HG03045 (cell line): ENCODE results near the gene MTMR12.

Source experiments
- ATAC-seq: cut with Tn5 transposase; IDR thresholded peaks from one replicate; pipeline ENCODE4 v1.9.1; 2021; ENCODE audit warnings: mild to moderate bottlenecking, moderate library complexity; ENCODE audit not compliant: unreplicated experiment

The MTMR12 gene, protein sequence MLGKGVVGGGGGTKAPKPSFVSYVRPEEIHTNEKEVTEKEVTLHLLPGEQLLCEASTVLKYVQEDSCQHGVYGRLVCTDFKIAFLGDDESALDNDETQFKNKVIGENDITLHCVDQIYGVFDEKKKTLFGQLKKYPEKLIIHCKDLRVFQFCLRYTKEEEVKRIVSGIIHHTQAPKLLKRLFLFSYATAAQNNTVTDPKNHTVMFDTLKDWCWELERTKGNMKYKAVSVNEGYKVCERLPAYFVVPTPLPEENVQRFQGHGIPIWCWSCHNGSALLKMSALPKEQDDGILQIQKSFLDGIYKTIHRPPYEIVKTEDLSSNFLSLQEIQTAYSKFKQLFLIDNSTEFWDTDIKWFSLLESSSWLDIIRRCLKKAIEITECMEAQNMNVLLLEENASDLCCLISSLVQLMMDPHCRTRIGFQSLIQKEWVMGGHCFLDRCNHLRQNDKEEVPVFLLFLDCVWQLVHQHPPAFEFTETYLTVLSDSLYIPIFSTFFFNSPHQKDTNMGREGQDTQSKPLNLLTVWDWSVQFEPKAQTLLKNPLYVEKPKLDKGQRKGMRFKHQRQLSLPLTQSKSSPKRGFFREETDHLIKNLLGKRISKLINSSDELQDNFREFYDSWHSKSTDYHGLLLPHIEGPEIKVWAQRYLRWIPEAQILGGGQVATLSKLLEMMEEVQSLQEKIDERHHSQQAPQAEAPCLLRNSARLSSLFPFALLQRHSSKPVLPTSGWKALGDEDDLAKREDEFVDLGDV

DNA sequence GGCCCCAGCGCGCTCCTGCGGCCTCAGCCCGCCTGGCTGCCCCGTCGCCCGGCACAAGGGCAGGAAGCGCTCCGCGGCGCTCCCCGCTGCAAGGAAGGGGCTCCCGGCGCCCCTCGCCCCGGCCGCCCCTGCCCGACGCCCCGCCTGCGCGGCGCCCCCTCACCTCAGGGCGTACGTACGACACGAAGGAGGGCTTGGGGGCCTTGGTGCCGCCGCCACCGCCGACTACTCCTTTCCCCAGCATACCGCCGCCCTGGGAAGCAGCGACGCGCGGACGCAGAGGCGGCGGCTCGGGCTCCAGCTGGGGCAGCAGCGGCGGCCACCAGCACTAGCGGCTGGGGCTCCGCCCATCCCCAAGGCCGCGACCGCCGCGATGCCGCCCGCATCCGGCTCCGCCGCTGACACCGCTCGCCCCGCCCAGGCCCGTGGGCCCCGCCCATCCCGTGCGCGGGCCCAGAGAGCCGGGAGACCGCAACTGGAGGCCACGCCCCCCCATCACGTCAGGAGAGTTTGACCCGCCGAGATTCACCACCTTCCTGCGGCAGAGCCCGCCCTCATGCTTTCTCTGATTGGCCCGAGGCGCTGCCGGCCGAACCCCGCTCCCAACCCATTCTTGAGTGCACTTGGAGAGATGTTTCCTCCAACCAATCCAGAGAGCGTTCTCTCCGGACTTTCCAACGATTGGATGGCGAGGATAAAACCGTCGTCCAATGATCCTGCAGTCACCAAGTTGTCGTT is at the start of gene MTMR12:
TSS of gene MTMR12 (minus strand) at position 345 of the 738 bp plus-strand sequence. CDS start at position 244, 101 bp downstream.
- peak; percentile 94 for ATAC-seq

DNA sequence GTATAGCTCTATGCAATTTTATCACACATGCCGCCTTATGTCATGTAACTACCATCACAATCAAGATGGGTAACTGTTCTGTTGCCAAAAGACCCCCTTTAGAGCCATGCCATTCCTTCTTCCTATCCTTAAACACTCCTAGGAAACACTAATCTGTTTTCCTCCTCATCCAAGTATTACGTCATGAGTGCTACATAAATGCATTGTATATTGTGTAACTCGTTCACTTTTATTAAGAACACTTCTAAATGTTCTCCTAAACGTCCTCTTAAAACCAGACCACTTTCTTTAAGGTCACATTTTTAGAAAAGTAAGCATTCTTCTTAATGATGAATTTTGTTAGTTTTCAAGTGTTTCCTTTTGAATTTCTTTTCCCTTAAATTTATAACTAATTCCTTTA is 49.8 kb upstream of the MTMR12 start:
- ATAC-seq: no peak

DNA sequence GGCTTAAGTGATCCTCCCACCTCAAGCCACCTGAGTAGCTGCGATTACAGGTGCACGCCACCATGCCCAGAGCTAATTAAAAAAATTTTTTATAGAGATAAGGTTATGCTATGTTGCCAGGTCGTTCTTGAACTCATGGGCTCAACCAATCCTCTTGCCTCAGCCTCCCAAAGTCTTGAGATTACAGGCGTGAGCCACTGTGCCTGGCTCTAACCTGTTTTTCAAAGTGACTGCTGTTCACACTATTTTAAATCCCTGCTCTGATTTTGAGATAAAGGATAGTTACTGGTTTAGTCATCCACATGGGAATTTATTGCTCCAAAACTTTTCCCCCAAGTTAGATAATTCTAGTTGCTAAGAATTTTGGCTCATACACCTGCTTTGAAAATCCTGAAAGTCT is 48.2 kb upstream of the MTMR12 start:
- ATAC-seq: no peak

DNA sequence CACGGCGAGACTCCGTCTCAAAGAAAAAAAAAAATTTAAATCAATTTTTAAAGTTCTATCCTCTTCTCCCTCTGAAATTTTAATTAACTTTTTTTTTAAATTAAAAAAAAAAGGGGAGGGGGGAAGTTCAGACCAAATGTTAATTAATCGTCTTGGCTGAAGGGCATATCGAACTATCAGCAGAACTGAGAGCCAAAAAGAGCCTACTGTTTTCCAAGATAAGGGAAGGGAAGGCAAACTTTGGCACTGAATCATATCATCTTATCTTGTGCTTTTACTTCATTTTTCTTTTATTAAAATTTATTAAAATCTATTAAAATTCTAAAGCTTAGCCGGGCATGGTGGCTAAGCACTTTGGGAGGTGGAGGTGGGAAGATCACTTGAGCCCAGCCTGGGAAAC is 45.9 kb upstream of the MTMR12 start:
- ATAC-seq: no peak

DNA sequence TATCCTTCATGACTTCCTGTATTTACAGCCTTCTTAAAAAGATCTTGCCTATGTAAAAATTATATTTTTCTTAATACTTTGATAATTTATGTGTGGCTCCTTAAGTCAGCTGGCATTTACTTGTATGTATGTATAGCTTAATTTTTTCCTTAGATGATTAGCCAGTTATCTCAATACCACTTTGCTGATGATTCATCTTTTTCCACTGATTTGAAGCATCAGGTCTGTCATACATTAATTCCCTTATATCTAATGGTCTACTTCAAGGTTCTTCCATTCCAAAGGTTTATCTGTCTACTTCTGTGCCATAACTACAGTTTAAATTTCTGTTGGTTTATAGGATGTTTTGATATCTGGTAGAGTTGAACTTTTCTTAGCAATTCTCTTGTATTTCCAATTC is 44.9 kb upstream of the MTMR12 start:
- no peak for ATAC-seq

DNA sequence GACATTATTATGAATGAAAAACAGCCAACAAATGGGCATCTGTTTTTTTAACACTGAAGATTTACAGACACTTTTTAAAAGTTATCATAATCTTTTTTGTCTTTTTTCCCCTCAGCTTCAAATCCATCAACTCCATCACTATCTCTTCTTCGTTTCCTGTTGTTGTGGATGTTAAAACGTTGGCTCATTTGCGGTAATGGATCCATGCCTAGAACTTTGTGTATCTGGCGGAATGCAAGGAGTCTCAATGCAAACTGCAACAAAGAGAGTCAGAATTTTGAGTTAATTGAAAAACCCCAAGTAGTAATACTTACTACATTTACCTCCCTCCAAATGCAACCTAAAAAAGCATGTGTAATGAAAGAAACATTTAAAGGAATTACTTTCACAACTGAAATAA is 42.9 kb upstream of the MTMR12 start:
- no peak for ATAC-seq

DNA sequence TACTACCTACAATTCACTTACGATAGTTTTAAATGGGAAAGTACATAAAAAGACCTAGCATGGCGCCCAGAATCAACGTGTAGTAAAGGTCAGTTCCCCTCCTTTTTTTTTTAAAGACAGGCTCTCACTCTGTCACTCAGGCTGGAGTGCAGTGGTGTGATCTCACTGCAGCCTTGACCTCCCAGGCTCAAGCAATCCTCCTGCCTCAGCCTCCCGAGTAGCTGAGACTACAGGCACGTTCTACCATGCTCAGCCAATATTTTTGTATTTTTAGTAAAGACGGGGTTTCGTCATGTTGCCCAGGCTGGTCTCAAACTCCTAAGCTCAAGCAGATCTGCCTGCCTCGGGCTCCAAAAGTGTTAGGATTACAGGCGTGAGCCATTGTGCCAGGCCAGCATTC is 40.7 kb upstream of the MTMR12 start:
- no peak for ATAC-seq

DNA sequence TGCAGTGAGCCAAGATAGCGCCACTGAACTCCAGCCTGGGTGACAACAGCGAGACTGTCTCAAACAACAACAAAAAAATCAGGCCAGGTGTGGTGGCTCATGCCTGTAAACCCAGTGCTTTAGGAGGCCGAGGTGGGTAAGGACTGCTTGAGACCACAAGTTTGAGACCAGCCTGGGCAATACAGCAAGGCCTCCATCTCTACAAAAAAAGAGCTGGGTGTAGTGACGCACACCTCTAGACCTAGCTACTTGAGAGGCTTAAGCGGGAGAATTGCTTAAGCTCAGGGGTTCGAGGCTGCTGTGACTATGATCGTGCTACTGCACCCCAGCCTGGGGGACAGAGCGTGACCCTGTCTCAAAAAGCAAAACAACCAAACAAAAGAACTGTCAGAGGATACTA is 39.9 kb upstream of the MTMR12 start:
- no peak for ATAC-seq

DNA sequence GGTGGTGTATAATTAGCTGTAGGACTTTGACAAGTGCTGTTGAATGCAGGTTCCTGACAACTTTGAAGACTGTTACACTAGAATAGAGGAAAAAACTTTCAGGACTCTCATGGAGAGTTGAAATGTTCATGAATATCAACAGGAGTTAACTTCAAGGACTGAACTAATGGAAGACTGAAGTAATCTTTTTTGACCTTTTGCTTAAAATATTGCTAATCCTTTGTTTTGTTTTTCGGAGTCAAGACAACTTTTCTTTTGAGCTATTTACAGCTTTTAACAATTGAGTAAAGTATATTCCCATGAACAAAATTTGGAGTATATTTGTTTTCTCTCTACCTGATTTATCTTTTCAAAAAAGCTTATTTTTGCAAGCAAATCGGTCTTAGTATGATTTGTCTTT is 34.1 kb upstream of the MTMR12 start:
- no peak for ATAC-seq

DNA sequence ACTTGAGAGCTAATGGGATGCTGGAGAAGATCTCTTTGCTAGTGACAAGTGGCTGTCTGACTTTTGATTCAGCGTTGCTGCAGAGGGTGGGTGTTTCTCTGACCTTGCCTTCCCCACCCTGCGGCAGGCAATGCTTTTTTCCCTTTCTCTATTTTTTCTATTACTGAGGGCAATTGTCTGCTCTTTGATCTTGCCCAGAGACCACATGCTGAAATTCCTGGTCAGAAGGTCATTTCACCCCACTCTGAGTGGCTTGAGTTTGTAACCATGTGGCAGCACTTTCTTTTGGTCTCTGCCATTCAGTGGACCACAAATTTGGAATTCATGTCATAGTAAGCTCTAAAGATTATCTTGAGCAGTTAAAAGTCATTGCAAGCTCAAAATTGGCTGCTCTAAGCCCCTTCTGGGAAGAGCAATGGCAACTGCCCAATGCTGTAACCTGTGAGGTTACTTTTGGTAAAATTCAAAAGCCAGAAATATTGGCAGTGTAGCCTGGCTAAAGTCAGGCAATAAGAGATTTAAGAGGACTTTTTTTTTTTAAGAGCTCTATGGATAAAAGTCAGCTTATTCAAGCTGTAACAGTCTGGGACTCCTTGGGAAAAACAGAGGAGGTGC is 30.4 kb upstream of the MTMR12 start:
- no peak for ATAC-seq

DNA sequence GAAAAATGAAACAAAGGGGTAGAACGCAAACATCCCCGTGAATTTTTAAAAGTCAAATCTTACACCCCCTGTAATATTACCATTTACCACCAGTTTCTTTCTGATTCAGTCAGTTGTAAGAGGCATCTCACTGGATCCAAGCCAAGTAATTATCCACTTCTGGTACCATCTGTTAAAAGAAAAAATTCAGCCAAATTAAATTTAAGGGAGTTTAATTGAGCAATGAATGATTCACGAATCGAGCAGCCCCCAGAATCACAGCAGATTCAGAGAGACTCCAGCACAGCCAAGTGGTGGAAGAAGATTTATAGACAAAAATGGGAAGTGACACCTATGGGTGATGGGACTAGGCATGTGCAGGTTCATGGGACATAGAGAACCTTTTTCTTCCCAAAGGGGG is 29.9 kb upstream of the MTMR12 start:
- ATAC-seq: no peak

DNA sequence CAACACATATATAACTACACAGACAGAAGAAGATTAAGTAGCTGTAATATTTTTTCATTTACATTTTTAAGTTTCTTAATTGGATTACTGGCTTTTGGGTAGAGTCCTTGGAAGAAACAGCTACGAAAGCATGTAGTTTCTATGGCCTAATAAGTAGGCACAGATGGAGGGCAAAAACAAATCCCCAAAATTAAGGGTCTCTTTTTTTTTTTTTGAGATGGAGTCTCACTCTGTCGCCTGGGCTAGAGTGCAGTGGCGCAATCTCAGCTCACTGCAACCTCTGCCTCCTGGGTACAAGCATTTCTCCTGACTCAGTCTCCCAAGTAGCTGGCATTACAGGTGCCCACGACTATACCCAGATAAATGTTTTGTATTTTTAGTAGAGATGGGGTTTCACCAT is 27.1 kb upstream of the MTMR12 start:
- no peak for ATAC-seq

DNA sequence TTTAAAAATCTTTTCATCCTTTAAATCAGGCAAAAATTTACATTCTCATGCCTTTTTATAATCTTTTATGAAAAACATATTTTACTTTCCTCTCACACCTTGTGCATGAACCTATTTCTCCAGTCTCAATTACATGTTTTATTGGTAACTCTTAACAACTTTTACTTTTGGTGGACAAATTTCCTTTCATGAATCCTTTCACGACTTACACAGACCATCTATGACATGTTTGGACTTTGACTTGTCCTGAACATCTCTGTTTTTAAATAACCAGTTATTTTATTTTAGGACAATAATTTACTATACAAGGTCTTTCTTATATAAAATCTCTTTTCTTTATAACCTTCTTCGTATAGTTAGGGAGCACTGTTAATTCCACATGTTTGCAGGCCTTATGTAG is 26.5 kb upstream of the MTMR12 start:
- no peak for ATAC-seq

DNA sequence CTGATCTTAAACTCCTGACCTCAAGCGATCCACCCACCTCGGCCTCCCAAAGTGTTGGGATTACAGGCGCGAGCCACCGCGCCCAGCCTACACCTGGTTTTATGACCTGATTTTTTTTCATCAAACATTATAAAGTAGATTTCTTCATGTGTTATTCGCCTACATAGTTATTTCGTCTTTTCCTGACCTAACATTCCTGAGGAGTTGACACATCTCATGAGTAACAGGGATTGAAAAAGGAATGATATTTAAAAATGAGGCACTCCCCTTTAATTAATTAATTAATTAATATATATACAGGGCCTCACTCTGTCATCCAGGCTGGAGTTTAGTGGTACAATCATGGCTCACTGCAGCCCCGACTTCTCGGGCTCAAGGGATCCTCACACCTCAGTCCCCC is 20.2 kb upstream of the MTMR12 start:
- ATAC-seq: no peak

DNA sequence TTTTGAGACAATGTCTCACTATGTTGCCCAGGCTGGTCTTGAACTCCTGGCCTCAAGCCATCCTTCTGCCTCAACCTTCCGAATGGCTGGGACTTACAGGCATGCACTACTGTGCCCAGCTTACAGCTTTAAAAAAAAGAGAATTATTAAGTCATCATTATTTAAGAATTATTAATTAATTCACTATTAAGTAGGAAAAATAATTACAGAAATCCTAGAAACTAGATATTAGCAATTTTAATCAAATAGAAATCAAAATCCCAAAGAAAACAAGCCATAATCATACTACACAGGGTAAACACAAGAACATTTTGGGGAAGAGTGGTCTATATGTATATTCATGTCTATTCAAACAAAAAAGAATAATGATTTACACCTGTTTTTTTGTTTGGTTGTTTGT is 19.6 kb upstream of the MTMR12 start:
- ATAC-seq: no peak

DNA sequence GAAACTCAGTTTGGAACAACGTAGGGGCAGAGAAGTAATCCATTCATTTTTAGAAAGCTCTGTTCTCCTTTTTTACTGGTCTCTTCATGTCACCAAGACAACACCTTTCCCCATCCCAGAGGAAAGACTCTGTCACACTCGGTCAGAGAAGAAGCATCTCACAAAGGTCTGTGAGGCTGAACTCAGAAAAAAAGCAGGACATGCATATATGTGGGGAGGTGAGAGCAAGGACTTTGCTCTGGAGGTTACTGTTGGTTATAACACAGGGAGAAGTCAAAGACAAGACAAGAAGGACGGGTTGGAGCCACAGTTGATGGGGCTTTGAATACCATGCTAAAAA is 19.2 kb upstream of the MTMR12 start:
- ATAC-seq: no peak

DNA sequence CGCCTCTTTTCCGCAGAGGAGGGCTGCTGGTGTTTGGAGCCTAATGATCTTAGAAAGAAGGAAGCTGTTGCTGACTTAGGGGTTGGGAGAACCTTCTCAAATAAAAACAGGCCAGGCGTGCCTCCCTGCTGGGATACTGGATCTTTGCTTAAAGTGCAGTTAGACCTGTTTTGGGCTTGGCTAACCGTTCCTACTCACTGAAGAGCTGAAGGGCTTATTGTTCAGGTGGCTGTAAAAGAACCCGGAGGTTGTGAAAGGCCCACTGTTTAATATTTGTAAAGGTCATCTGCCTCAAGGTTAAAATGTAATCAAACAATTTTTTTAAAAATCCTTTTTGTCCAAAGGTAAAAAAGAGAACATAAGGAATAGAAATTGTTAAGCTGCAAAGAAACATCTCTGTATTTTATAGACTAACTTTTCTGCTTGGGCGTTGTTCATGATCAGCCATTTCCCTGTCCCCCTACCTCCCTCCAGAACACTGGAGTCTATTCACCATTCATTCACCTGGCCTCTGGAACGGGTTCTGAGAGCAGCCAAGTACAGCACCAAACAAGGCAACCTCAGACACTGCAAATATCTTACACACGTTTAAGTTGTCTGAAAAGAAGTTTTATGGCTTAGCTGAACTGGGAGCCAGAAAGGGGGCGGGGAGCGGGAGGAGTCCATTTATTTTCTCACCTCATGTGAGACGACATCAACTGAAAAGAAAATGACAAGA is 18.6 kb upstream of the MTMR12 start:
- ATAC-seq: no peak

DNA sequence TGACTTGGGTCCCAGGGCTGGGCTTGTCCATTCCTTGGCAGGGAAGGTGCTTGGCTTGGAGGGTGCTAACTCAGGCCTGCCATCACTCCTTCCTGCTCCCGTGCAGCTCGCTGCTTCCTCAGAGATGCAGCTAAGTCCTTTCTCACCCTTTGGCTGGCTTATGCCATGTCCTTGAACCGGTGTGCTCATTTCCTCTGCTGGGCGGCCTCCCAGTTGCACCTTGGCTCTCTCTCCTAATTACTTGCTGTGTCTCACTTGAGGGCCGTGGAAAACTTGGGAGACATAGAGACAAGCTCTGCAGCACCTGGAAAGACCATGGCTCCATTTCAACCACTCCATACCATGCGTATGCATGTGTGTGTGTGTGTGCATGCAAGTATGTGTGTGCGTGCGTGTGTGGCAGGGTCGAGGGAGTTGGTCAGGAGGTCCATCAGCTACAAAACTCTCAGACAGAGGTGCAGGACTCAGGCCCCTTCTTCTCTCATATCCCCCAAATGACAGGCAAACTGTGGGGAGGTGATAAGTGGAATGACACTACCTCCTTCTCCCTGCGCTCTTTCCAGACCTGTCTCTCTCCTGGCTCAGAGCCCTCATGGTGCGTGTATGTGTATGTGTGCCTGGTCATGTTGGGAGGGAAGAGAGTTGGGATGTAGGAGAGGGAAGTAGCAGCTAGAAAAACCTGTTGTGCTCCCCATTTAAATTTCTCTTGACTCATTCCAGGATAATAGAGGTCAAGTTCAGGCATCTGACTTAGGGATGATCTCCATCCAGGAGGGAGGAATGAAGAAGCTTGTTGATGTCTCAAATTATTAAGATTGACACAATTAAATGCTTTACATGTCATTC is 17.6 kb upstream of the MTMR12 start:
- ATAC-seq: no peak

DNA sequence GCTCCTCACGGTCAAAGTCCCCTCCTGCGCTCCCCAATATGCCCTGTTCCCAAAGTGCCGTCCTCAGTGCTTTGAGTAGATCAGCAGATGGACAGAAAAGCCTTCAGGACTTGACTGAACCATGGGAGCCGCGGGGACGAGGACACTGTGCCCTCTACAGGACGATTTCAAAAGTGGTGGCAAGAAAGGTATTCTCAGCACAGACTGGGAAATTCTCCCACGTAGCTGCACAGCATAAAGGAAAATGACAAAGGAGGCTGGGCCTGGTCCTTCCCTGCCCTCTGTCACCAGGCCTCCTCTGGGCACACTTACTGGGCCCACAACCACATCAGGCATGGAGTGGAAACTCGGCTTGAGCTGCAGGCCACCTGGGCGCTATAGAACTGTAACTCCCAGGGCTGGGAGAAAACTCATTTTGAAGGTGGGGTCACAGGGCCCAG is 16.7 kb upstream of the MTMR12 start:
- ATAC-seq: peak; percentile 72
